CD4-positive, alpha-beta T cell (primary cell): Measurements from ENCODE around the gene MEIS1. TPM values are rescaled to one million over a fixed set of nuclear protein-coding genes. Genes with fewer than 3 reads are reported as not detected.

Experiments
- ATAC-seq: fragments of 200-7000 bp; cut with Tn5 transposase; one replicate; pipeline ENCODE4 v1.10.0; 2022; ENCODE audit warnings: mild to moderate bottlenecking; ENCODE audit not compliant: poor library complexity
- CTCF ChIA-PET: fragments of 350-600 bp; sonication (Branson Sonifier 250); formaldehyde crosslinking; loops from one replicate; lab custom pipeline; 2021; ENCODE audit warnings: antibody characterized with exemption, inconsistent platforms; lab: Charles Lee
- POLR2A ChIA-PET: fragments of 350-600 bp; sonication (Branson Sonifier 250); formaldehyde crosslinking; loops from one replicate; lab custom pipeline; 2021; ENCODE audit warnings: antibody characterized with exemption, inconsistent platforms; lab: Charles Lee
- DNase-seq, 14 experiments: peaks; one replicate each; pipeline ENCODE4 v3.0.0-alpha.2; 2013 to 2020; ENCODE audit warnings: mixed read lengths in 2 of 14
- H3K27ac ChIP-seq, 2 donors: one replicate each; pipeline versions ENCODE4 v1.5.1 to v1.7.0; 2013; ENCODE audit warnings: low read length in 2 of 2, low read depth in 1 of 2, mild to moderate bottlenecking in 1 of 2
- H3K27me3 ChIP-seq, 2 experiments: 1 replicate in 1 of 2; 2 replicates in 1 of 2; pipeline versions ENCODE4 v1.6.1 to v1.7.0; 2013; ENCODE audit warnings: low read length in 2 of 2, control low read depth in 1 of 2, mild to moderate bottlenecking in 1 of 2, moderate library complexity in 1 of 2; ENCODE audit not compliant: insufficient read depth in 2 of 2, control insufficient read depth in 1 of 2
- H3K36me3 ChIP-seq: one replicate; pipeline ENCODE4 v1.6.1; 2013; ENCODE audit warnings: low read length, control low read depth; ENCODE audit not compliant: insufficient read depth
- H3K4me1 ChIP-seq: one replicate; pipeline ENCODE4 v1.6.1; 2013; ENCODE audit warnings: low read length, control low read depth; ENCODE audit not compliant: insufficient read depth
- H3K4me3 ChIP-seq: one replicate; pipeline ENCODE4 v1.5.1; 2013; ENCODE audit warnings: mild to moderate bottlenecking, low read length, moderate library complexity
- H3K9me3 ChIP-seq, 2 experiments: 1 replicate in 1 of 2; 2 replicates in 1 of 2; pipeline versions ENCODE4 v1.6.1 to v1.7.0; 2013; ENCODE audit warnings: low read length in 2 of 2, mild to moderate bottlenecking in 2 of 2, control low read depth in 1 of 2, moderate library complexity in 1 of 2; ENCODE audit not compliant: control insufficient read depth in 1 of 2, insufficient read depth in 1 of 2
- H3K27ac Mint-ChIP-seq: one replicate; pipeline ENCODE4 v1.8.0; 2020; ENCODE audit warnings: mixed read lengths
- H3K27me3 Mint-ChIP-seq: one replicate; pipeline ENCODE4 v1.8.0; 2021; ENCODE audit warnings: mixed read lengths
- H3K36me3 Mint-ChIP-seq: one replicate; pipeline ENCODE4 v1.8.0; 2021; ENCODE audit warnings: low read depth, mixed read lengths
- H3K4me1 Mint-ChIP-seq: one replicate; pipeline ENCODE4 v1.8.0; 2021; ENCODE audit warnings: low read depth, mixed read lengths
- H3K4me3 Mint-ChIP-seq: one replicate; pipeline ENCODE4 v1.8.0; 2020; ENCODE audit warnings: mild to moderate bottlenecking, mixed read lengths
- H3K9me3 Mint-ChIP-seq: one replicate; pipeline ENCODE4 v1.8.0; 2020; ENCODE audit warnings: mixed read lengths
- CTCF ChIP-seq: fragments of 200-600 bp; IDR thresholded peaks from one replicate; pipeline ENCODE4 v1.8.0; 2022; ENCODE audit warnings: antibody characterized with exemption, mild to moderate bottlenecking
- intact Hi-C, 2 experiments: fragments of 100-400 bp; cut with DNase I in 1 of 2; cut with micrococcal nuclease in 1 of 2; formaldehyde crosslinking; loops; one replicate each; pipeline versions ENCODE4 v1.15.1 to v1.9.0; 2023 to 2025; cut with DNase I, micrococcal nuclease
- total RNA-seq, 174 experiments: library from RNA in 2 of 174; stranded (reverse) in 2 of 174; gene quantifications; one replicate each; pipeline ENCODE4 v1.2.3 and lab custom pipeline; 2021 to 2026

MEIS1 gene
- total RNA-seq, 2 experiments from 2014 or later: not detected

GRCh38 chr2:66531567-66531966 is 96.6 kb downstream of the MEIS1 start:
- Histone ChIP-seq H3K4me1 (no peaks in the 10 kb centered on the region), H3K27ac (no peak overlapping the region), H3K9me3 (peaks cover 0 to 3% of the 10 kb centered on the region in 2 experiments), H3K4me3 (no peak overlapping the region), H3K27me3 (no peaks in the 10 kb centered on the region), H3K36me3 (no peaks in the 10 kb centered on the region)
- DNase-seq: no peak
- no peak overlapping the region for H3K27ac Mint-ChIP-seq
- intact Hi-C loops: no loop called here
- POLR2A ChIA-PET: no interaction called here
- H3K4me3 Mint-ChIP-seq: no peak overlapping the region
- H3K9me3 Mint-ChIP-seq: no peaks in the 10 kb centered on the region
- TF ChIP-seq CTCF: no peak
- no peak for ATAC-seq
- H3K36me3 Mint-ChIP-seq: no peaks in the 10 kb centered on the region
- CTCF ChIA-PET: no interaction called here
- no peaks in the 10 kb centered on the region for H3K27me3 Mint-ChIP-seq
- H3K4me1 Mint-ChIP-seq: no peaks in the 10 kb centered on the region

DNA sequence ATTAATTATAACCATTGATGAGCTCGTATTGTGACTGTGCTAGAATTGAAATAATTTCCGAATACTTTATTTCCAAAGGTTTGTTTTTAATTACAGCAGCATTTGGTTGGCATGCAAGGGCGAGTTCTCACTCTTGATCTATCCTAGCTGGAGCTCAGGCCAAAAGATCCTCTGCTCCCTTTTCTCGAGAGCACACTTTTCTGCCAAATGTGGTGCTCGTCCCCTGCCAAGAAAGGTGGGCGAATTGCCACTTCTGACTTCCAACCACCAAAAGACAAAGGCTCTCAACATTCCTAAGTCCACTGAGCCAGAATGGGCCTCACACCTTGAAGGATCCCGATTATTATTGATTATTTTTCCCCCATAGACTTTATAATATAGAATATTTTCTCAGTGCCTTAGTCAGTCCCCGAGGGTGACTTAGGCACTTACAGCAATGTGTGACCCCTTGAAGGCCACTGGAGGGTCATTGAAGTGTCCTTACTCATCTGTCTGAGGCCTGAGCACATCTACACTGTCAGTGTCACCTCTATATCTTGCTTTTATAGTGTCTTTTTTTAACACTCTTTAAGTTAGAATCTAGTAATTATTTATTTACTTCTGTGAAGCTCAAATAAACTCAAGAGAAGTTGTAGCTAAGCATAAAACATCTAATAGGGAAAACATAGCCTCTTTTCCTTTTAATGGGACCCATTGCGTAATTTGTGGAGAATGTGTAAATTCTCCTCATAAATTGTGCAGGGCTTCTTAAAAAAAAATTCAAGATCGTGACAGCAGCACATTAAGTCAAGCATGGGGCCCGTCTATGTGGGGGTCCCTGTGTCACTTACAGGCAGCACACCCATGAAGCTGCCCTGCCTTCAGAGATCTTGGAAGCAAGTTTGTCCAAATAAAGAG is 98.3 kb downstream of the MEIS1 start:
- Histone ChIP-seq H3K36me3 (no peaks in the 10 kb centered on the region), H3K27ac (no peak overlapping the region), H3K4me1 (no peaks in the 10 kb centered on the region), H3K9me3 (peaks cover 0 to 3% of the 10 kb centered on the region in 2 experiments), H3K4me3 (no peak overlapping the region), H3K27me3 (no peaks in the 10 kb centered on the region)
- no peaks in the 10 kb centered on the region for H3K36me3 Mint-ChIP-seq
- ATAC-seq (no peak), DNase-seq (no peak)
- ChIA-PET CTCF (no interaction called here), POLR2A (no interaction called here)
- H3K4me3 Mint-ChIP-seq: no peak overlapping the region
- no peaks in the 10 kb centered on the region for H3K9me3 Mint-ChIP-seq
- no peaks in the 10 kb centered on the region for H3K27me3 Mint-ChIP-seq
- H3K27ac Mint-ChIP-seq: no peak overlapping the region
- TF ChIP-seq CTCF: no peak
- no peaks in the 10 kb centered on the region for H3K4me1 Mint-ChIP-seq
- intact Hi-C loops: no loop called here

DNA sequence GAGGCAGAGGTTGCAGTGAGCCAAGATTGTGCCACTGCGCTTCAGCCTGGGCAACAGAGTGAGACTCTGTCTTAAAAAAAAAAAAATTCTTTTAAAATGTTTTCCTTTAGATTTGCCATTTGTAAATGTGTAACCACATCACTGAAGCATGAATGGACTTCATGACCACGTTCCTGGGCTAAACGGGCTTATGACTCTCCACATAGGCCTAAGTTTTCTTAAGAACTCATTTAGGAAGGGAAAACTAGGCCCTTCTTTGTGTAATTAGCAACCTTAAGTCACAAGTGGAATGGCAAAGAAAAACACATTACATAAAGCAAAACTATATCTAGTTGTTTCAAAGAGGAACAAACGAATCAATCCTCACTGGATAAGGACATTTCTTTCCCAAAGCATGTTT is 99.5 kb downstream of the MEIS1 start:
- ChIA-PET CTCF (no interaction called here), POLR2A (no interaction called here)
- H3K27ac ChIP-seq: no peak overlapping the region
- TF ChIP-seq CTCF: no peak
- intact Hi-C loops: no loop called here
- ATAC-seq (no peak), DNase-seq (no peak)
- no peak overlapping the region for H3K4me3 ChIP-seq
- H3K4me3 Mint-ChIP-seq: no peak overlapping the region
- H3K9me3 ChIP-seq: no peaks in the 10 kb centered on the region
- H3K27me3 ChIP-seq: no peaks in the 10 kb centered on the region
- no peaks in the 10 kb centered on the region for H3K4me1 ChIP-seq
- no peaks in the 10 kb centered on the region for H3K9me3 Mint-ChIP-seq
- H3K27ac Mint-ChIP-seq: no peak overlapping the region
- H3K36me3 ChIP-seq: no peaks in the 10 kb centered on the region
- H3K36me3 Mint-ChIP-seq: no peaks in the 10 kb centered on the region
- H3K27me3 Mint-ChIP-seq: no peaks in the 10 kb centered on the region
- H3K4me1 Mint-ChIP-seq: no peaks in the 10 kb centered on the region
